Hematopoietic multipotent progenitor cell treated with erythropoietin and hydrocortisone succinate and interleukin-3 and kit ligand, for 4 days (in vitro differentiated cells): ENCODE results near the gene SEMA7A.
"Not testable (repeated sequence)": the region's sequence is repeated elsewhere in the genome, so short reads cannot be mapped to it uniquely, and the experiment has no call there.

Source experiments
- DNase-seq: peaks from one replicate; pipeline ENCODE4 v3.0.0-alpha.2; 2015

The SEMA7A gene

GRCh38 chr15:74369084-74369745 is 64.5 kb downstream of the SEMA7A start:
- no peak for DNase-seq

GRCh38 chr15:74368121-74368520 is 65.6 kb downstream of the SEMA7A start:
- DNase-seq = no peak

GRCh38 chr15:74367296-74367854 is 66.4 kb downstream of the SEMA7A start, which contains the start of gene CYP11A1:
CYP11A1 (minus strand) TSS chr15:74367646; CDS start chr15:74367585, 61 bp downstream.
- DNase-seq = no peak

- DNase-seq = peak; percentile 64
Observed at GRCh38 chr15:74365598-74366445, 67.9 kb downstream of the SEMA7A start.

- no peak for DNase-seq
Observed at GRCh38 chr15:74364936-74365597, 68.7 kb downstream of the SEMA7A start.

GRCh38 chr15:74362482-74362881 is 71.3 kb downstream of the SEMA7A start:
- no peak for DNase-seq

- not testable (repeated sequence) for DNase-seq
Observed at GRCh38 chr15:74360855-74361254, 72.9 kb downstream of the SEMA7A start.

- not testable (repeated sequence) for DNase-seq
Observed at GRCh38 chr15:74359376-74359775, 74.4 kb downstream of the SEMA7A start.
